Occipital lobe (tissue), 2 donors: Measurements from ENCODE around the gene MYOG. TPM values are rescaled to one million over a fixed set of nuclear protein-coding genes. Genes with fewer than 3 reads are reported as not detected.

Experiments
- DNase-seq: peaks from one replicate; lab custom pipeline; 2025; lab: John Stamatoyannopoulos, UW
- total RNA-seq: library from RNA; depleted of rRNA; stranded (reverse); fragments of >200 nt; gene quantifications from one replicate; pipeline ENCODE4 v1.2.3, GENCODE V29; 2014

The MYOG gene
- total RNA-seq, 1 donor from 2014 or later, result not detected

- DNase-seq, result no peak
Observed at GRCh38 chr1:203046984-203047630, 38.7 kb downstream of the MYOG start.

- peak; percentile 66 for DNase-seq
Observed at GRCh38 chr1:203045821-203046594, 39.8 kb downstream of the MYOG start.

- DNase-seq, result no peak
Observed at GRCh38 chr1:203045336-203045735, 40.5 kb downstream of the MYOG start.

- DNase-seq, result no peak
Observed at GRCh38 chr1:203044546-203045250, 41.1 kb downstream of the MYOG start.

GRCh38 chr1:203043830-203044545 lies 41.8 kb downstream of the MYOG start:
- DNase-seq, result no peak

GRCh38 chr1:203041351-203041932 lies 44.4 kb downstream of the MYOG start:
- DNase-seq, result no peak

- DNase-seq, result no peak
Observed at GRCh38 chr1:203040513-203041275, 45.1 kb downstream of the MYOG start.

- DNase-seq, result no peak
Observed at GRCh38 chr1:203039609-203040512, 46.0 kb downstream of the MYOG start.

- peak; percentile 61 for DNase-seq
Observed at GRCh38 chr1:203038891-203039608, 46.8 kb downstream of the MYOG start.

GRCh38 chr1:203038217-203038741 lies 47.5 kb downstream of the MYOG start:
- DNase-seq, result peak; percentile 80

- no peak for DNase-seq
Observed at GRCh38 chr1:203037509-203038190, 48.2 kb downstream of the MYOG start.

GRCh38 chr1:203036537-203036936 lies 49.3 kb downstream of the MYOG start:
- DNase-seq, result no peak

GRCh38 chr1:203036135-203036534 lies 49.7 kb downstream of the MYOG start:
- no peak for DNase-seq

GRCh38 chr1:203035111-203036000 lies 50.5 kb downstream of the MYOG start:
- DNase-seq, result peak; percentile 54

GRCh38 chr1:203034422-203035110 lies 51.2 kb downstream of the MYOG start:
- no peak for DNase-seq

- no peak for DNase-seq
Observed at GRCh38 chr1:203033917-203034316, 51.9 kb downstream of the MYOG start.
